Measurements from ENCODE around the gene ZNF567.

ZNF567 gene

GRCh38 chr19:36652958-36653357 is 34.5 kb upstream of the ZNF567 start:
- no peak overlapping the region for H3K27ac ChIP-seq (ENCODE audit: low read depth, low read length, poor library complexity, severe bottlenecking)
- H3F3A ChIP-seq (ENCODE audit: insufficient read depth, low read length), result no peaks in the 10 kb centered on the region
- H3K9me3 ChIP-seq (ENCODE audit: low read length), result peaks cover 16% of the 10 kb centered on the region; the same call in 1 of the 2 replicates
- H3K4me2 ChIP-seq (ENCODE audit: low read length), result no peak overlapping the region
- no peaks in the 10 kb centered on the region for H3K27me3 ChIP-seq (ENCODE audit: insufficient read depth, low read length)
- no peak overlapping the region for H3K9ac ChIP-seq (ENCODE audit: low read length)
- H3K36me3 ChIP-seq (ENCODE audit: insufficient read depth, low read length), result peaks cover 54% of the 10 kb centered on the region
- no peaks in the 10 kb centered on the region for H3K79me2 ChIP-seq (ENCODE audit: insufficient read depth, low read length)
- no peaks in the 10 kb centered on the region for H4K20me1 ChIP-seq (ENCODE audit: insufficient read depth, low read length)
- TF ChIP-seq CTCF (IDR thresholded peaks at IDR 0.05; ENCODE audit: low read length) (no peak), EZH2 (IDR thresholded peaks at IDR 0.05; ENCODE audit: borderline replicate concordance, low read length) (no peak)
- H2AFZ ChIP-seq (ENCODE audit: low read length), result no peak overlapping the region
- no peak overlapping the region for H3K4me3 ChIP-seq (ENCODE audit: low read depth, low read length, poor library complexity, severe bottlenecking)
- H3K9me2 ChIP-seq (ENCODE audit: low read depth, low read length), result no peaks in the 10 kb centered on the region
- H3K4me1 ChIP-seq (ENCODE audit: insufficient read depth, low read length, severe bottlenecking), result no peaks in the 10 kb centered on the region

GRCh38 chr19:36665832-36666231 is 21.6 kb upstream of the ZNF567 start:
- TF ChIP-seq CTCF (IDR thresholded peaks at IDR 0.05; ENCODE audit: low read length), result no peak
- no peak for TF ChIP-seq EZH2 (IDR thresholded peaks at IDR 0.05; ENCODE audit: borderline replicate concordance, low read length)
- peaks cover 13% of the 10 kb centered on the region for H3K9me3 ChIP-seq (ENCODE audit: low read length)
- H3K79me2 ChIP-seq (ENCODE audit: insufficient read depth, low read length), result no peaks in the 10 kb centered on the region
- no peaks in the 10 kb centered on the region for H3F3A ChIP-seq (ENCODE audit: insufficient read depth, low read length)
- H4K20me1 ChIP-seq (ENCODE audit: insufficient read depth, low read length), result no peaks in the 10 kb centered on the region
- no peak overlapping the region for H3K9ac ChIP-seq (ENCODE audit: low read length)
- H3K4me1 ChIP-seq (ENCODE audit: insufficient read depth, low read length, severe bottlenecking), result no peaks in the 10 kb centered on the region
- H3K4me2 ChIP-seq (ENCODE audit: low read length), result no peak overlapping the region
- no peak overlapping the region for H3K4me3 ChIP-seq (ENCODE audit: low read depth, low read length, poor library complexity, severe bottlenecking)
- H3K9me2 ChIP-seq (ENCODE audit: low read depth, low read length), result no peaks in the 10 kb centered on the region
- H2AFZ ChIP-seq (ENCODE audit: low read length), result no peak overlapping the region
- H3K27me3 ChIP-seq (ENCODE audit: insufficient read depth, low read length), result no peaks in the 10 kb centered on the region
- H3K27ac ChIP-seq (ENCODE audit: low read depth, low read length, poor library complexity, severe bottlenecking), result no peak overlapping the region
- H3K36me3 ChIP-seq (ENCODE audit: insufficient read depth, low read length), result peaks cover 21% of the 10 kb centered on the region

GRCh38 chr19:36668646-36669045 is 18.8 kb upstream of the ZNF567 start:
- Histone ChIP-seq H3K4me2 (ENCODE audit: low read length) (no peak overlapping the region), H3K4me1 (ENCODE audit: insufficient read depth, low read length, severe bottlenecking) (no peaks in the 10 kb centered on the region), H3K27me3 (ENCODE audit: insufficient read depth, low read length) (no peaks in the 10 kb centered on the region), H3K4me3 (ENCODE audit: low read depth, low read length, poor library complexity, severe bottlenecking) (no peak overlapping the region), H2AFZ (ENCODE audit: low read length) (no peak overlapping the region), H4K20me1 (ENCODE audit: insufficient read depth, low read length) (no peaks in the 10 kb centered on the region), H3K9ac (ENCODE audit: low read length) (no peak overlapping the region), H3K9me2 (ENCODE audit: low read depth, low read length) (no peaks in the 10 kb centered on the region), H3F3A (ENCODE audit: insufficient read depth, low read length) (no peaks in the 10 kb centered on the region), H3K27ac (ENCODE audit: low read depth, low read length, poor library complexity, severe bottlenecking) (no peak overlapping the region), H3K36me3 (ENCODE audit: insufficient read depth, low read length) (peaks cover 39% of the 10 kb centered on the region), H3K9me3 (ENCODE audit: low read length) (peaks cover 13% of the 10 kb centered on the region), H3K79me2 (ENCODE audit: insufficient read depth, low read length) (no peaks in the 10 kb centered on the region)
- TF ChIP-seq EZH2 (IDR thresholded peaks at IDR 0.05; ENCODE audit: borderline replicate concordance, low read length) (no peak), CTCF (IDR thresholded peaks at IDR 0.05; ENCODE audit: low read length) (no peak)
